HG02884 (cell line): ENCODE measurements around the gene LAT.
"Not testable (repeated sequence)": the region's sequence is repeated elsewhere in the genome, so short reads cannot be mapped to it uniquely, and the experiment has no call there.

ENCODE experiments used
- ATAC-seq: cut with Tn5 transposase; IDR thresholded peaks from one replicate; pipeline ENCODE4 v1.9.1; 2021; ENCODE audit warnings: mild to moderate bottlenecking, moderate library complexity; ENCODE audit not compliant: unreplicated experiment

The LAT gene

DNA sequence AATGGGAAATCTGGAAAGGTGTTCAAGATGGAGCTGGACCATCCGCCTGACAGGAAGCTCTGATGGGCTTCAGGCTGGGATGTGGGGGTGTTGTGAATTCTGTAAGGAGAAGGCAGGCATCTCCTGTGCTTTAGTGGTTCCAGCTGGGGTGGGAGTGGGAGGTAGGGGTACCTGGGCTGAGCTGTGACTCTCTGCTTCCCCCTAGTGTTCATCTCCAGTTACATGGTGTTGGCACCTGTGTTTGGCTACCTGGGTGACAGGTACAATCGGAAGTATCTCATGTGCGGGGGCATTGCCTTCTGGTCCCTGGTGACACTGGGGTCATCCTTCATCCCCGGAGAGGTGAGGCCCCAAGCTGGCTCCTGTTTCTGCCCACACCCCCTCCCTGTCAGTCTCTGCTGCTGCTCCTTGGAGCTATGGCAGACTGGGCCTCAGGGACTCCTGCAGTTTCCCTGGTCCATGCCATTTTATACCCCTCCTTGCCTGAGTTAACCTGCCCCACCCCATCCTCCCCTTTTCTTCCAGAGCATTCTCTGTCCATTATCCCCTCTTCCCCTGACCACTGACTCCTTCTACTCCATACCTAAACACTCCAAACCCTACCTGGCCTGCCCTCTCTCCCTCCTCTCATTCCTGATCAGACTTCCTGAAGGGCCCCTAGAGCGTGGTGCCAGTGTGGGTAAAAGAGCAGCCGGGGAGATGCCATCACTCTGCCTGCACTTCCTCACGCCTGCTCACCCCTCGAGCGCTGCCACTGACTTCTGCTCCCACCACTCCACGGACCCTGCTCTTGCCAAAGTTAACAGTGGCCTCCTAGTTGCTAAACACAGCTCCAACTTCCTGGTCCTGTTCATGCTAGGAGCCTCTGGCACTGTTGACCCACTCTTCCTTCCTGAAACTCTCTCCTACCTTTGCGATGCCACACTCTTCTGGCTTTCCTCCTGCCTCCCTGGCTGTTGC, 6.9 kb upstream of the LAT start:
- no peak for ATAC-seq

DNA sequence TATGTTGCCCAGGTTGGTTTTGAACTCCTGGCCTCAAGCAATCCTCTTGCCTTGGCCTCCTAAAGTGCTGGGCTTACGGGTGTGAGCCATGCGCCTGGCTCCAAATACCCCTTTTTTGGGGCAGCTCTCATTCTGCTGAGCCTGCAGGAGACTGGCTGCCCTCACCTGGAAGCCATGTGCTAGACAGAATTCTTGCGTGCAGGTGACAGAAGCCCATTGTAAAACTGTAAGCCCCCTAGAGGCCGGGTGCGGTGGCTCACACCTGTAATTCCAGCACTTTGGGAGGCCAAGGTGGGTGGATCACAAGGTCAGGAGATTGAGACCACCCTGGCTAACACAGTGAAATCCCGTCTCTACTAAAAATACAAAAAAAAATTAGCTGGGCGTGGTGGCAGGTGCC, 4.5 kb upstream of the LAT start:
- not testable (repeated sequence) for ATAC-seq

- no peak for ATAC-seq
Measured at GRCh38 chr16:28980929-28981328, 3.9 kb upstream of the LAT start.

- ATAC-seq: no peak
Measured at GRCh38 chr16:28981517-28981916, 3.3 kb upstream of the LAT start.

DNA sequence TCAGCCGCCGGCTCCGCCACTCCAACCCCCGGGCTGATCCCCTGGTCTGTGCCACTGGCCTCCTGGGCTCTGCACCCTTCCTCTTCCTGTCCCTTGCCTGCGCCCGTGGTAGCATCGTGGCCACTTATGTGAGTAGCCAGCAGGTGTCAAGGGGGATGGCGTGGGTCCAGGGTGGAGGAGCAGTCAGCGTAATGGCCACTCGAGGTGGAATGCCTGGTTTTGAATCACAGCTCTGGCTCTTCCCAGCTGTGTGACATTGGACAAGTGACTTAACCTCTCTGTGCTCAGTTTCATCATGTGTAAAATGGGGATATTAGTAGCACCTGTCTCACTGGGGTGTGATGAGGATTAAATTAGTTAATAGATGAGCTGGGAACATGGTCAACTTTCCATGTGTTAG, 2.4 kb upstream of the LAT start:
- ATAC-seq: no peak

- no peak for ATAC-seq
Measured at GRCh38 chr16:28982949-28983348, 1.9 kb upstream of the LAT start.

DNA sequence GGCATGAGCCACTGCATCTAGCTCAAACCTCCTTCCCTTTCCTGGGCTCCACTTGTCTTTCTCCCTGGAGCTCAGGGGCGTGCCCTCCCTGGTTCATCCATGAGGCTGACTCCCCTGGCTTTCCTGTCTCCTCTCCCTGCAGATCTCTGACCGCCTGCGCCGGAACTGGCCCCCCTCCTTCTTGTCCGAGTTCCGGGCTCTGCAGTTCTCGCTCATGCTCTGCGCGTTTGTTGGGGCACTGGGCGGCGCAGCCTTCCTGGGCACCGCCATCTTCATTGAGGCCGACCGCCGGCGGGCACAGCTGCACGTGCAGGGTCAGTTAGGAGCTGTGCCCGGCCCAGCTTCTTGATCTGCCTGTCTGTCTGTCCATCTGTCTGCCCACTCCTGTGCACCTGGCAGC, 1.2 kb upstream of the LAT start:
- ATAC-seq: no peak

DNA sequence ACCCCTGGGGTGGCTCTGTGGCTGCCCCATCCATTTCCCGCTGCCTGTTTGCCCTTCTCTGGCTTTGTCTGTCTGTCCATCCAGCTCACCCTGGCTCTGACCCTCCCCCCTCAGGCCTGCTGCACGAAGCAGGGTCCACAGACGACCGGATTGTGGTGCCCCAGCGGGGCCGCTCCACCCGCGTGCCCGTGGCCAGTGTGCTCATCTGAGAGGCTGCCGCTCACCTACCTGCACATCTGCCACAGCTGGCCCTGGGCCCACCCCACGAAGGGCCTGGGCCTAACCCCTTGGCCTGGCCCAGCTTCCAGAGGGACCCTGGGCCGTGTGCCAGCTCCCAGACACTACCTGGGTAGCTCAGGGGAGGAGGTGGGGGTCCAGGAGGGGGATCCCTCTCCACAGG, 761 bp upstream of the LAT start:
- no peak for ATAC-seq

- no peak for ATAC-seq
Measured at GRCh38 chr16:28985211-28986041, 574 bp downstream of the LAT start.

DNA sequence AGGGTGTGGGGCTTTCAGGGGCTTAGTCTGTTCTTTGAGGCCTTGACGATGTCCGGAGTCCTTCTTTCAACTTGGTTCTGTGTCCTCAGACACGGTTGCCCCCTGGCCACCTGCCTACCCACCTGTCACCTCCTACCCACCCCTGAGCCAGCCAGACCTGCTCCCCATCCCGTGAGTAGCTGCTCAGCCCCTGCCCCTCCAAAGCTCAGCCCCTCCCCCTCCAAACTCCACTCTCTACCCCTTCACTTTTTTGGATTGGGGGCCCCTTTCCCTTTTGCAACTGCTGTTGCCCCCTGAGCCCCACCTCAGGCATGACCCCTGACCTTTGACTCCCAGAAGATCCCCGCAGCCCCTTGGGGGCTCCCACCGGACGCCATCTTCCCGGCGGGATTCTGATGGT, 1.2 kb downstream of the LAT start:
- no peak for ATAC-seq

DNA sequence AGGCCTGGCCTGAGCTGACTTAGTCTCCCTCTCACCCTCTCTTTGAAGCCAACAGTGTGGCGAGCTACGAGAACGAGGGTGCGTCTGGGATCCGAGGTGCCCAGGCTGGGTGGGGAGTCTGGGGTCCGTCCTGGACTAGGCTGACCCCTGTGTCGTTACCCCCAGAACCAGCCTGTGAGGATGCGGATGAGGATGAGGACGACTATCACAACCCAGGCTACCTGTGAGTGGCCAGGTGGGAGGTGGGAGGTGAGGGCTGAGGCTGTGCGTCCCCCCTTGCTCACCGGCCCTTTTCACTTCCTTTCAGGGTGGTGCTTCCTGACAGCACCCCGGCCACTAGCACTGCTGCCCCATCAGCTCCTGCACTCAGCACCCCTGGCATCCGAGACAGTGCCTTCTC, 1.6 kb downstream of the LAT start:
- ATAC-seq: no peak

DNA sequence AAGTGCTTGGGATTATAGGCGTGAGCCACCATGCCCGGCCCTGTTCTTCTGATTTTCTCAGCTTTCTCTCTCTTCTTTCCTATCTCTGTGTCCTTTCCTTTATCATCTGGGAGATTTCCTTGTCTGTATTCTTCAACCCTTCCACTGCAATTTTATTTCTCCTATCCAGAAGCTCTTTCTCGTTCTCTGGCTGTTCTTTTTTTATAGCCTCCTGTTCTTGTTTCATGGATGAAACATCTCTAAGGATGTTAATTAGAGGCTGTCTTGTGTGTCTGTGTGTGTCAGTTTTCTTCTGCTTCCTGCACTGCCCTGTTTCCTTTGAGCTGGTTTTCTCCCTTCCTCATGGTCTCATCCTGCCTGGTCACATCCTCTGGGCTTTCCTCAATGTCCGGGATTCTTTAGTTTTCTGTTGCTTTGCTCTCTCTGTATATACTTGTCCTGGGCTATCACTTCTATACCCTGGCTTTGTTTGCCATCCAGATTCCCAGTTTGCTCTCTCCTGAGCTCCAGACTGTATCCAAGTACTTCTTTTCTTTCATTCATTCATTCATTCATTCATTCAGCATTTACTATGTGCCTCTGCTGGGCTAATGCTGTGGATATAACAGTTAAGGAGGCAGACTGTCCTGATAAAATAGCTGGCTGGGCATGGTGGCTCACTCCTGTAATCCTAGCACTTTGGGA, 2.5 kb downstream of the LAT start:
- ATAC-seq: no peak

DNA sequence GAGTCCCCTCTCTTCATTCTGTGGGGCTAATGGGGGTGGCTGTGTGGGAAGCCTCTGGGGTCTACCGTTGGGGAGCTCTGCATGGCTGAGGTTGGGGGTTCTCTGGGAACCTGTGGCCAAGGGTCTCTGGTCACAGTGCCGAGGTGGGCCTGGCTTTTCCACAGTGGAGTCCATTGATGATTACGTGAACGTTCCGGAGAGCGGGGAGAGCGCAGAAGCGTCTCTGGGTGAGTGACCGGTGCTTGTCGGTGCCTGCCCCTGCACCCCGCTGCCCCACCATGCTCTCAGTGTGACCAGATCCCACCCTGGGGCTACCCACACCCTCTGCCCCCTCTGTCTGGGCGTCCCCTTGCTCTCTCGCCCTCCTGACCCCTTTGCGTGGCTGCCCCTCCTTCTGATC, 4.5 kb downstream of the LAT start:
- no peak for ATAC-seq

DNA sequence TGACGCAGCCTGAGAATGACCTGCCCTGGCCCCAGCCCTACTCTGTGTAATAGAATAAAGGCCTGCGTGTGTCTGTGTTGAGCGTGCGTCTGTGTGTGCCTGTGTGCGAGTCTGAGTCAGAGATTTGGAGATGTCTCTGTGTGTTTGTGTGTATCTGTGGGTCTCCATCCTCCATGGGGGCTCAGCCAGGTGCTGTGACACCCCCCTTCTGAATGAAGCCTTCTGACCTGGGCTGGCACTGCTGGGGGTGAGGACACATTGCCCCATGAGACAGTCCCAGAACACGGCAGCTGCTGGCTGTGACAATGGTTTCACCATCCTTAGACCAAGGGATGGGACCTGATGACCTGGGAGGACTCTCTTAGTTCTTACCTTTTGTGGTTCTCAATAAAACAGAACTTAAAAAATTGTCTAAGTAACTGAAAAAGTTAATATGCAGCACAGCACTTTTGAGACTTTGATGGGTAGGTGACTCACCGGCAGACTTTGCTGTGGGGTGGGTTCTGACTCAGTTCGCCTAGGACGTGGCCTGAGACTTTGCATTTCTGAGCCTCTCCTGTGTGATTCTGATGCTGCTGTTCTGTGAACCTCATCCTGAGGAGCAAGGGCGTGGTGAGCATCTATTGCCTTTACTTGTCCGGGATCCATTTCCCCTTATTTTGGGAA, 5.7 kb downstream of the LAT start:
- ATAC-seq: no peak

DNA sequence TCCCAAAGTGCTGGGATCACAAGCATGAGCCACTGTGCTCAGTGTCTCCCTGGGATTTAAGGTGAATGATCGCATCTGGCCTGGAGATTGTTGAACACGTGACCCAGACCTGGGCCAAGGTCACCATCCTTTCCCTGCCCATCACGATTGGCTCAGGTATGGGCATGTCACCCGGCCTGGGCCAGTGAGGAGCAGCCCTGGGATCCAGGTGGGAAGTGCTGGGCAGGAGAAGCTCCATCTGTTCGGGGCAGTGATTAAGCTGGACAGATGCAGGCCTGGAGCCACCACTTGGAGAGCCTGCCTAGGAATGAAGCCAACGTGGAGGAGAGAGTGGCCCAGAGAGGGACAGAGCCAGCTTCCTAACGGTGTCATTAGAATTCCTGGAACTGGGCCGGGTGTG, 6.8 kb downstream of the LAT start:
- no peak for ATAC-seq

DNA sequence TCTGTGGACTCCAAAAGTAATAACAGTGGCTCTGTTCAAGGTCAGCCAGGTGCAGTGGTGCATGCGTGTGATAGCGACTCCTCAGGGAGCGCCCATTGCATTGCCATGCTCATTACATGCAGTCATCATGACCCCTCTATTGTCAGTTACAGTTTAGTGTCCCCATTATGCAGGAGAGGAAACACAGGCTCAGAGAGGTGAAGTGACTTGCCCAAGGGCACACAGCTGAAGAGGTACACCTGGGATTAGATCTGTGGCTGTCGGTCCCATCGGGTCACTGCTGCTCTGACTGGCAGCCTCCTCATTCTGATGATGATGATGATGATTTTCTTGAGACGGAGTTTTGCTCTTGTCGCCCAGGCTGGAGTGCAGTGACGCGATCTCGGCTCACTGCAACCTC, 7.6 kb downstream of the LAT start:
- no peak for ATAC-seq

DNA sequence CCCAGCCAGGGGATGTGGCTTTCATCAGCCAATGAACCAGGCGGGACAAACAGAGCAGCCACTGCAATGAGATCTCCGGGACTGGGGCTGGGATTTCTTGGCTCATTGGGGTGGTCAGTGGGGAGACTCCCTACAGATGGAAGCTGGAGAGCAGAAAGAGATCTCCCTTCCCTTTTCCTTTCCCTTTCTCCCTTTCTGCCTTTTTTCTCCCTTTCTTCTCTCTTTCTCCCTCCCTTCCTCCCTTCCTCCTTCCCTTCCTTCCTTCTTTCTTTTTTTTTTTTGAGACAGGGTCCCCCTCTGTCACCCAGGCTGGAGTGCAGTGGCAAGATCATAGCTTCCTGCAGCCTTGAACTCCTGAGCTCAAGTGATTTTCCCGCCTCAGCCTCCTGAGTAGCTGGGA, 14.0 kb downstream of the LAT start:
- ATAC-seq: no peak

- no peak for ATAC-seq
Measured at GRCh38 chr16:28999577-28999976, 14.7 kb downstream of the LAT start.

GRCh38 chr16:29000019-29000418, 15.2 kb downstream of the LAT start:
- no peak for ATAC-seq

DNA sequence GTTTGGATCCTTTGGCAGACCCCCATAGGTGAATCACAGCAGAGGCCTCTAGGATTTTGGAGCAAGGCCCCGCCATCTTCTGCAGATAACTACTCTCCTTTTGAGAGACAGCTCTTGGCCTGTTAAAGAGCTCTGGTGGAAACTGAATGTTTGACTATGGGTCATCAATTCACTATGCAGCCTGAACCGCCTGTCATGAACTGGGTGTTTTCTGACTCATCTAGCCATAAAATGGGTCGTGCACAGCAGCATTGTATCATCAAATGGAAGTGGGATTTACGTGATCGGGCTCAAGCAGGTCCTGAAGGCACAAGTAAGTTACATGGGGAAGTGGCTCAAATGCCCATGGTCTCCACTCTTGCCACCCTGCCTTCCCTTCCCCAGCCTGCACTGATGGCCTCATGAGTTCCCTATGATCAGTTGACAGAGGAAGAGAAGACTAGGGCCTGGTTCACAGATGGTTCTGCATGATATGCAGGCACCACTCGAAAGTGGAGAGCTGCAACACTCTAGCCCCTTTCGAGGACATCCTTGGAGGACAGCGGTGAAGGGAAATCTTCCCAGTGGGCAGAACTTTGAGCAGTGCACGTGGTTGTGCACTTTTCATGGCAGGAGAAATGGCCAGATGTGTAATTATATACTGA, 19.8 kb downstream of the LAT start:
- ATAC-seq: not testable (repeated sequence)
